KMS-11 (cell line): ENCODE measurements around the gene ATP1B3.

ENCODE experiments used
- H2AFZ ChIP-seq: fragments of 200-600 bp; sonication (generic); 2 replicates; pipeline ENCODE4 v1.6.1; 2016; ENCODE audit warnings: antibody characterized with exemption, mixed run types, low read depth
- H3K27ac ChIP-seq: fragments of 200-600 bp; sonication (generic); 2 replicates; pipeline ENCODE4 v1.6.1; 2016; ENCODE audit warnings: mild to moderate bottlenecking, mixed run types
- H3K27me3 ChIP-seq: fragments of 200-600 bp; sonication (generic); 2 replicates; pipeline ENCODE4 v1.6.1; 2017; ENCODE audit warnings: mild to moderate bottlenecking, low read depth, mixed run types, moderate library complexity; ENCODE audit not compliant: insufficient read depth
- H3K36me3 ChIP-seq: fragments of 200-600 bp; sonication (generic); 2 replicates; pipeline ENCODE4 v1.6.1; 2017; ENCODE audit warnings: mild to moderate bottlenecking, mixed run types; ENCODE audit not compliant: insufficient read depth
- H3K4me1 ChIP-seq: fragments of 200-600 bp; sonication (generic); 2 replicates; pipeline ENCODE4 v1.6.1; 2016; ENCODE audit warnings: mild to moderate bottlenecking, low read depth, mixed run types; ENCODE audit not compliant: poor library complexity, severe bottlenecking
- H3K4me2 ChIP-seq: fragments of 200-600 bp; sonication (generic); 2 replicates; pipeline ENCODE4 v1.7.0; 2016; ENCODE audit warnings: mild to moderate bottlenecking, mixed run types
- H3K4me3 ChIP-seq: fragments of 200-600 bp; sonication (generic); IDR thresholded peaks from 2 replicates; pipeline ENCODE4 v1.6.1; 2017; ENCODE audit warnings: low read depth, low read length, mixed read lengths; ENCODE audit not compliant: insufficient read depth
- H3K79me2 ChIP-seq: fragments of 200-600 bp; sonication (generic); 2 replicates; pipeline ENCODE4 v1.6.1; 2016; ENCODE audit warnings: low read depth, mixed run types; ENCODE audit not compliant: insufficient read depth
- H3K9ac ChIP-seq: fragments of 200-600 bp; sonication (generic); 2 replicates; pipeline ENCODE4 v1.6.1; 2016; ENCODE audit warnings: mild to moderate bottlenecking, mixed run types
- H4K20me1 ChIP-seq: fragments of 200-600 bp; sonication (generic); 2 replicates; pipeline ENCODE4 v1.6.1; 2016; ENCODE audit warnings: mild to moderate bottlenecking, mixed run types; ENCODE audit not compliant: insufficient read depth
- CTCF ChIP-seq: fragments of 200-600 bp; sonication (generic); conservative IDR thresholded peaks from 2 replicates; pipeline ENCODE4 v1.6.1; 2017; ENCODE audit warnings: low read depth, mild to moderate bottlenecking, antibody characterized with exemption, low read length, moderate library complexity, mixed read lengths

The ATP1B3 gene

GRCh38 chr3:141926929-141927328, 50.5 kb downstream of the ATP1B3 start:
- Histone ChIP-seq H4K20me1 (no peaks in the 10 kb centered on the region), H3K9ac (no peak overlapping the region), H3K27me3 (no peaks in the 10 kb centered on the region), H3K36me3 (no peaks in the 10 kb centered on the region; the same call in 1 of the 2 replicates), H3K4me2 (no peak overlapping the region), H3K4me1 (no peaks in the 10 kb centered on the region), H3K4me3 (no peak overlapping the region), H3K79me2 (no peaks in the 10 kb centered on the region), H3K27ac (no peak overlapping the region), H2AFZ (no peak overlapping the region)
- TF ChIP-seq CTCF: no peak

- H3K36me3 ChIP-seq: no peaks in the 10 kb centered on the region
- no peak overlapping the region for H3K27ac ChIP-seq
- TF ChIP-seq CTCF: no peak
- H4K20me1 ChIP-seq: no peaks in the 10 kb centered on the region
- H3K4me2 ChIP-seq: no peak overlapping the region
- no peaks in the 10 kb centered on the region for H3K4me1 ChIP-seq
- H3K27me3 ChIP-seq: no peaks in the 10 kb centered on the region
- no peak overlapping the region for H3K4me3 ChIP-seq
- no peak overlapping the region for H2AFZ ChIP-seq
- H3K9ac ChIP-seq: no peak overlapping the region
- no peaks in the 10 kb centered on the region for H3K79me2 ChIP-seq
Observed at GRCh38 chr3:141928631-141929270, 52.3 kb downstream of the ATP1B3 start.

- H3K4me1 ChIP-seq: no peaks in the 10 kb centered on the region
- H2AFZ ChIP-seq: no peak overlapping the region
- H3K79me2 ChIP-seq: no peaks in the 10 kb centered on the region
- H3K4me3 ChIP-seq: no peak overlapping the region
- H3K36me3 ChIP-seq: no peaks in the 10 kb centered on the region
- no peaks in the 10 kb centered on the region for H4K20me1 ChIP-seq
- H3K9ac ChIP-seq: no peak overlapping the region
- H3K27ac ChIP-seq: no peak overlapping the region
- H3K4me2 ChIP-seq: no peak overlapping the region
- H3K27me3 ChIP-seq: no peaks in the 10 kb centered on the region
- no peak for TF ChIP-seq CTCF
Observed at GRCh38 chr3:141929341-141929995, 53.0 kb downstream of the ATP1B3 start.

GRCh38 chr3:141930801-141931200, 54.4 kb downstream of the ATP1B3 start:
- H3K4me2 ChIP-seq: no peak overlapping the region

More at GRCh38 chr3:141930801-141931200, 54.4 kb downstream of the ATP1B3 start:
- H4K20me1 ChIP-seq: no peaks in the 10 kb centered on the region
- no peaks in the 10 kb centered on the region for H3K79me2 ChIP-seq
- TF ChIP-seq CTCF: no peak
- no peak overlapping the region for H3K9ac ChIP-seq
- no peak overlapping the region for H3K27ac ChIP-seq
- no peak overlapping the region for H3K4me3 ChIP-seq
- H3K4me1 ChIP-seq: no peaks in the 10 kb centered on the region
- no peaks in the 10 kb centered on the region for H3K36me3 ChIP-seq
- no peaks in the 10 kb centered on the region for H3K27me3 ChIP-seq
- H2AFZ ChIP-seq: no peak overlapping the region
